ENCODE data around the gene CCDC85A. TPM values are rescaled to one million over a fixed set of nuclear protein-coding genes. Genes with fewer than 3 reads are reported as not detected.

Gene CCDC85A
- total RNA-seq, 1 donor from 2014 or later = 0.17 TPM

GRCh38 chr2:56288838-56289580 lies 105.2 kb downstream of the CCDC85A start:
- peak; percentile 63 for TF ChIP-seq CTCF (conservative IDR thresholded peaks at IDR 0.05; ENCODE audit: low read depth, low read length)
- H3K4me3 ChIP-seq (ENCODE audit: low read depth, low read length) = no peak overlapping the region
- DNase-seq (ENCODE audit: low read depth) = no peak

DNA sequence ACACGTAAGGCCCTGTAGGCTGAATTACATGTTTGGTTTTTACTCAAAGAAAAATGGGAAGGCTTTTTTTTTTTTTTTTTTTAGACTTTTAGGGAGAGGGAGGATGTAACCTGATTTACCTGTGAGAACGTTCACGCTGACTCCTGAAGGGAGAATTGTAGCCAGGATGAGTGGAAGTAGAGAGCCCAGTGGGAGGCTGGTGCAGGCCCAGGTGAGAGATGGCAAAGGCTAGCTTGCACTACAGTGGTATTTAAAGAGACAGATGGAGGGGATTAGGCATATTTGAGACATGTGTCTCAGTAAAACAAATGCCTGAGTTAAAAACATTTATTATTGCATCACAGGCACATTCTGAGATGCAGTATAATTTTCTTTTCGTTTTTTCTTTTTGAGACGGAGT lies 107.9 kb downstream of the CCDC85A start:
- TF ChIP-seq CTCF (conservative IDR thresholded peaks at IDR 0.05; ENCODE audit: low read depth, low read length) = no peak
- DNase-seq (ENCODE audit: low read depth) = no peak
- no peak overlapping the region for H3K4me3 ChIP-seq (ENCODE audit: low read depth, low read length)

- H3K4me3 ChIP-seq (ENCODE audit: low read depth, low read length) = no peak overlapping the region
- DNase-seq (ENCODE audit: low read depth) = no peak
- TF ChIP-seq CTCF (conservative IDR thresholded peaks at IDR 0.05; ENCODE audit: low read depth, low read length) = no peak
Observed at GRCh38 chr2:56292951-56293350, 109.2 kb downstream of the CCDC85A start.

GRCh38 chr2:56295666-56296065 lies 111.9 kb downstream of the CCDC85A start:
- no peak for DNase-seq (ENCODE audit: low read depth)
- H3K4me3 ChIP-seq (ENCODE audit: low read depth, low read length) = no peak overlapping the region
- TF ChIP-seq CTCF (conservative IDR thresholded peaks at IDR 0.05; ENCODE audit: low read depth, low read length) = no peak

DNA sequence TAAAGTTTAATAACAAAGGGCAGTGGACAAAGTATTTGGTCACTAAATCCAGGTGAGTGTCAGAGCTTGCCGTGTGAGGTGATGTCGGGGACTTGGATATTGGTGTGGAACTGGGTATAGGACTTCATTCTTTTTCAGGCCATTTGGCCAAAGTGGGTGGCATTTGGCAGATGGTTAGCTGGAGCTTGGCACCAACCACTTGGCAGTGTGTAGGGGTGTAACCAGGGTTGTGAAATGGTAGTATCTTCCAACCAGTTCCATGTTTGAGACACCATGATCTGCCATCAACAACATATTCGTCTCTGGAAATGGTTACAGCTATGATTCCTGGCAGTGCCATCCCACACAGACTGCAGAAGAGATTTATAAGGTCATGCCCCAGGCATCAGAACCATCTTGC lies 113.9 kb downstream of the CCDC85A start:
- H3K4me3 ChIP-seq (ENCODE audit: low read depth, low read length) = no peak overlapping the region
- DNase-seq (ENCODE audit: low read depth) = no peak
- no peak for TF ChIP-seq CTCF (conservative IDR thresholded peaks at IDR 0.05; ENCODE audit: low read depth, low read length)

- no peak for DNase-seq (ENCODE audit: low read depth)
- TF ChIP-seq CTCF (conservative IDR thresholded peaks at IDR 0.05; ENCODE audit: low read depth, low read length) = no peak
Observed at GRCh38 chr2:56299171-56299691, 115.4 kb downstream of the CCDC85A start.

More at GRCh38 chr2:56299171-56299691, 115.4 kb downstream of the CCDC85A start:
- no peak overlapping the region for H3K4me3 ChIP-seq (ENCODE audit: low read depth, low read length)
